Kidney glomerular epithelial cell (primary cell): ENCODE results near the gene SPART.

ENCODE experiments used
- DNase-seq: peaks from one replicate; lab custom pipeline; 2025; lab: John Stamatoyannopoulos, UW

The SPART gene

DNA sequence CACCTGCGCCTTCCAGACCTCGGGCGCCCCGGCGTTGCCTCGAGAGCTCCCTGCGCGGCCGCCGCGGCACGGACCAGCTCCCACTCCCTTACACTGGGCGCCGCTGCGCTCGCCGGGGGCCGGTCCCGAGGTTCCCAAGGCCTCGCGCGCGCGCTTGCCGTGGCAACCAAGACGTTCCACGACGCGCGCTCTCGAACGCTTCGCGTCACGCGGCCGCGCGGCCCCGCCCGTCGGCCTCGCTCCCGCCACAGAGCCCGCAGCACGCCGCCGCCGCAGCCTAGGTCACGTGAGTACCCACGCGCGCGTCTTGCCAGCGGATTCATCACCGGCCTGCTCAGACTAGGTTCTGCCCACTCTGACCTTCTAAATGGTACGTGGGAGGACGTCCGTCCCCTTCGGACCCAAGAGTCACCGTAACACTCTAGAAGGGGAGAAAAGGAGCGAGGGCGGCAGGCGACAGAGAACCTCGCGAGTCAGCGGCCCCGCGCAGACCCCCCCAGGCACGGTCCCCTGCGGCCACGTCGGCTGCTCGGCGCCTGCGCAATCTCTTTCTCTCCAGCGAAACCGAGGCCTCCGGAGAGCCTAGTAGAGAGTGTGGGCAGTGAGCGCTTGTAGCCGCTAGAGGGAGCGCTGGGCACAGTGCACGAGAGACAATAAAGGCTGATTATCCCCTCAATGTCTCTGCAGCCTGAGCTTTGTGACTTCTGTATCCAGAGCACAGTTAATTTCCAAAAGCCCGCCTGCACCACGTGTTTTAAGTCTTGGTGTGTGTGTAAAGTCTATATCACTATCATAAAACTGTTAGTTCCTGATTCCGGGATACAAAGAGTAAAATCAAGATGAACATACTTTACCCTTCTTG lies at the start of gene SPART:
TSS of gene SPART (minus strand) at position 173 of the 862 bp plus-strand sequence. CDS start 10,564 bp downstream, outside the sequence.
- peak; percentile 88 for DNase-seq

- DNase-seq = peak; percentile 76
Observed at GRCh38 chr13:36395280-36395679, 49.1 kb upstream of the SPART start.

GRCh38 chr13:36385489-36385888 lies 39.3 kb upstream of the SPART start:
- DNase-seq = no peak

GRCh38 chr13:36382030-36382429 lies 35.8 kb upstream of the SPART start:
- peak; percentile 88 for DNase-seq

GRCh38 chr13:36377826-36378468 lies 31.8 kb upstream of the SPART start:
- DNase-seq = no peak

DNA sequence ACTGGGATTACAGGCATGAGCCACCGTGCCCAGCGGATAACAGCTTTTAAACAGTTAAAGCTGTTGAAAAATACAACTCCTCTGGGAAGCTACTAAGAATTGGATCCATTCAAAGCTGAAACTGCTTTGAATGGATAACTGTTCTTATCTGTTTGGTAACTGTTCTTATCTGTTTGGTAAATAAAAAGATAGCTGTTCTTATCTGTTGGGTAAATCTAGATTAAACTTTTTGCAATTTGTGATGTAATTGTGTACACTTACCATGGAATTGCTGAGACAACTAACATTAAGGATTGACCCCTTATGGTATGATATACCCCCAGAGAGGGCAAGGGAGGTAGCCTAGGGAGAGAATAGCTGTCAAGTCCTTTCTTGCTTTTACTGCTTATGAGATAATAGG lies 27.9 kb upstream of the SPART start:
- no peak for DNase-seq

DNA sequence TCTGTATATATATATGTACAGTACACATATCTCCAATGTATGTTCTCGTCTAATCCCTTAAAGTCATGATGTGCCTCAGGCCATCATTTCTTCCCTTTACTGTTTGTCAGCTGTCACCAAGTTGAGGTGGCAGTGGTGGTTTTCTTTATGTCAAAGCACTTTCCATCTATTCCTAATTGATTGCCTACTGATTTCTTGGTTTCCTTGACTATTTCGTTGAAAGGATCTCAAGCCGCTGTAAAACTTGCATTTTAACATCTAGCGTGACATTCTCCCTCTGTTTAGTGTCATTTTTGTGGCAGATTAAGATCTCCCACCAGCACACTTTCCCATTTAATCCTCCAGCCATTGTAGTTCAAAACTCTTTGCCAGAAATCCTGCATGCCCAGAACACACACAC lies 25.0 kb upstream of the SPART start:
- no peak for DNase-seq

GRCh38 chr13:36370108-36370429 lies 23.9 kb upstream of the SPART start:
- DNase-seq = no peak

GRCh38 chr13:36369268-36370107 lies 23.3 kb upstream of the SPART start:
- peak; percentile 25 for DNase-seq

GRCh38 chr13:36366031-36366430 lies 19.8 kb upstream of the SPART start:
- DNase-seq = no peak

DNA sequence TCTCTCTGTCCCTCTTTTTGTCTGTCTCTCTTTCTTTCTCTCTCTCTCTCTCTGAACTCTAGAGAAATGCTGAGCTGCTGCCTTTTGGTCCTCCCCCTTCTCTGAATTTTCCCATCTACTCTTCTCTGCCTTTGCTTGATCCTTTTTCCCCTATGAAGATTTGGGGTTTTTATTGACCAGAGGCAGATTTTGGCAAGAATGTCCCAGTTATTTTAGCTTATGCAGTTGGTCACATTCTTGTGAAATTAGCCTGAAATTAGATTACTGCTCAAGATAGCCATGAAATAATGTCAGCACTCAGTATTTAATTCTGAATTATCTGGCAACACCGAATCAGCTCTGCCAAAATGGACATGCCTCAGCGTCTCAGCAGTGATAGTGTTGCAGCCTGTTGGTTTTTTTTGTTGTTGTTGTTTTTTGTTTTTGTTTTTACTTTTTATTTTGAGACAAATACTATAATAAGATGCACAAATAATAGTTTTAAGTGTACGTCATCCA lies 17.2 kb upstream of the SPART start:
- no peak for DNase-seq

GRCh38 chr13:36362914-36363313 lies 16.7 kb upstream of the SPART start:
- DNase-seq = no peak

DNA sequence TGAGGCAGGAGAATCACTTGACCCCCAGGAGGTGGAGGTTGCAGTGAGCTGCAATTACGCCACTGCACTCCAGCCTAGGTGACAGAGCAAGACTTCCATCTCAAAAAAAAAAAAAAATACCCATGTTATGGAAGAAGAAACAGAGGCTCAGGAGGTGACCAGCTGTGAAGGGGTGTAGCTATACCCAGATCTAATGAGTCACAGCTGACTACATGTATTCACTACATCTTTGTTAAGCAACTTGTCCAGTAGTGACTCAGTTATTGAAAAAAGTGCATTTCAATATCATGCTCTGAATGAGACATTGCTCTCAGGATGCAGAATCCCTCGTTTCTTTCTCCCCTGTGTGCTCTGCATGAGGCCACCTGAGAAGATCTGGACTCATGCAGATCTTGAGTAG lies 16.1 kb upstream of the SPART start:
- peak; percentile 77 for DNase-seq

- DNase-seq = no peak
Observed at GRCh38 chr13:36360903-36361302, 14.7 kb upstream of the SPART start.

GRCh38 chr13:36359301-36359950 lies 13.2 kb upstream of the SPART start:
- no peak for DNase-seq

DNA sequence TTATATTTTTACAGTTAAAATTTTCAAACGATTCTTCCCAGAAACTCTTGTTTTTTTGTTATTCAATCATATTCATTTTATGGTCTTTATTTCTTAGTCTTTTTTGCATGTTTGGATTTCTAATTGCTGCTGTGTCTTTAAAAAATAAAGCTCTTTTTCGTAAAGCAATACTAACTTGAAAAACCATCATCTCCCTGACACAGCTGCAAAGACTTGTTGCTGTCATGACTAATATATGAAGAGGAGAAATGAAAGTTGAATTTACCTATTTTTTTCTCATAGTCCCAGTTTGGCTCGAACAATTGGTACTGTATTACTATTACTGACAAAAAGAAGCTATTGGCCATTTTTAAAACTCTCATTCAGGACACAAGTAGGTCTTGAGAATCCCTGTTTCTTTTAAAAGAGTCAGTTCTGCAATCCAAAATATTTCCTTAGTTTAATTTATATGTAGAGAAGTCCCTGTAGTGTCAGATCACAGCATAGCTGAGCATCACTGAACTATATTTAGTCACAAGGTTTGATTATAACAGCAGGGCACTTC lies 12.1 kb upstream of the SPART start:
- DNase-seq = no peak

GRCh38 chr13:36357692-36358091 lies 11.5 kb upstream of the SPART start:
- peak; percentile 52 for DNase-seq

GRCh38 chr13:36357231-36357630 lies 11.0 kb upstream of the SPART start:
- no peak for DNase-seq

DNA sequence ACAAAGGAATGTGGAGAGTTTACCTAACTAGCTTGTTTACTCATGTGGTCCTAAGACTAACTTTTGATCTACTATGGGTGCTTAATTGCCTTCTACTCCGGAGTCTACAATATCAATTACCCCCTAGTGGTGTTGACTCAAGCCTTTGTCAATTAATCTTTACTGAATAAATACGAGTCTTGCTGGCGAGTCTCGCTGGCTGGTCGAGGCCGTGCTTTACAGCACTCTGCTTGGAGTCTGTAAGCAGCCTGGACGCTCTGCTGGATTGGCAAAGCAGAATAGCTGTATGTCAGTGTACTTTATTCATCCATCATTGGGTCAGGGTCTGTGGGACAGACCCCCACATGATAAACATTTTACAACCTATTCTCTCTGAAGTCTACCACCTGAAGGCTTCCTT lies 9.9 kb upstream of the SPART start:
- DNase-seq = peak; percentile 33

DNA sequence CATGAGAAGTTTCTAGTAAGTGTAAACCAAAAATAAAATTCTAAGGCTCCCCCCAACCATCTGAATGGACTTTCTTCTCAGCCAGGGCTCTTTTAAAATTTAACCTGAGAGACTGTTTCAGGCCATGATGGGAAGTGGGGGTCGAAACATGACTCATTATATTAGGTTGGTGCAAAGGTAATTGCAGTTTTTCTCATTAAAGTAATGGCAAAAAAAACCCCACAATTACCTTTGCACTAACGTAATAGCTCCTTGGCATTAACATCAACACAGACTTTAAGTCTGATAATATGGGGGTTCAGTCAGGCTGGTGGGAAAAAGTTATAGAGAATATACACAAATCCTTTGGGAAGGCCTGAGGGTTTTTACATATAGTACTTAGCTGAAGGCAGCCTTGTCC lies 9.4 kb upstream of the SPART start:
- peak; percentile 33 for DNase-seq

- no peak for DNase-seq
Observed at GRCh38 chr13:36354842-36355623, 8.8 kb upstream of the SPART start.
